T47D (cell line): ENCODE data around the gene PHF19.

Source experiments
- DNase-seq, 2 experiments: peaks; one replicate each; pipeline versions ENCODE4 v3.0.0 to v3.0.0-alpha.2; 2011 to 2012; ENCODE audit warnings: low read depth in 1 of 2, low spot score in 1 of 2
- JUND ChIP-seq: IDR thresholded peaks from 2 replicates; pipeline ENCODE4 v1.6.1; 2012; ENCODE audit warnings: low read depth
- in situ Hi-C: cut with HindIII; loops from 2 replicates; pipeline ENCODE4 v1.10.0; 2016; ENCODE audit warnings: low sequenced_read_pairs, low pct_unique_long_range_greater_than_20kb

PHF19 gene

DNA sequence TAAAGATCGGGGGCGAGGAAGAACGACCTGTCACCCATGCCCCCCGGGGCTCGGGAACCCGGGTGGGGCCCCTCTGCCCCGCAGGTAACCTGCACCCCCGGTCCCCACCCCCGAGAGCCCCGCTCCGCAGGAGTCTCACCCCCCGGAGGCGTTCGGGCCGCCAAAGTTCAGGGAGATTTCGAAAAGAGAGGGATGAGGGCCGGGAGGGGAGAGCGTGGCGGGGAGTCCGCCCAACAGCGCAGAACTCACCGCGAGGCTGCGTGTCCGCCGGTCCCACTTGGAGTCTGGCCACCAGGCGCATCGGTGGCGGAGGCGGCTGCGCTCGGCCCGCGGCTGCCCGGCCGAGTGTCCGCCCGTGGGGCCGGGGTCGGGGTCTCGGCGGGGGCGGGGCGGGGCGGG, at the start of gene PHF19:
PHF19 (minus strand) TSS at position 347 of the 399 bp plus-strand sequence. CDS start 2,447 bp downstream, outside the sequence.
- no peak for TF ChIP-seq JUND
- in situ Hi-C loops = no loop called here
- peak; percentile 64 to 68 for DNase-seq

DNA sequence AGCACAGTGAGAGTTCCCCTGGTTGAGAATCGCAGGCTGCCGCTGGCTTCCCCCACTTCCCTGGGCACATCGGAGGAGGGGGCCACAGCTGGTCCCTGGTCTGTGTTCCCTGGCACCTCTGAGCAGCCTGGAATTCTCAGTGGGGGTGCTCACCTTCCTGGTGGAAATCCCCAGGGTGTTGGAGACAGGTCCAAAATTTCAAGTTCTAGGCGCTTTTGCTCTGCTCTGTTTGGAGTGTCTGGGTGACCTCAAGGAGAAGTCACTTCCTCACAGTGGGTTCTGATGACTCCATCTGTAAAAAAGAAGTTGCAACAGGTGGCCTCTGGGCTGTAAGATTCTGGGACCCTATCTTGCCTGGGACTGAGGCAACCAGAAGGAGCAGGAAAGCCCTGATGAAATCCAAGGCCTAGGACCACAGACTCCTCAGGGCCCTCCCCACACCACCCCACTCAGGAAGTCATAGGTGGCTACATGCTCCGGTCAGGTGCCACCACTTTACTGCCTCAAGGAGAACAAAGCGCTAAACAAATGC, 49.5 kb upstream of the PHF19 start, which contains the start of gene TRAF1:
TRAF1 (minus strand) TSS at position 400 of the 532 bp plus-strand sequence. CDS start 721 bp downstream, outside the sequence.
- DNase-seq = no peak
- in situ Hi-C loops = loop anchor here (25.0 kb wide), 1 partner anchor 164 kb away; no protein-coding TSS in a partner anchor

DNA sequence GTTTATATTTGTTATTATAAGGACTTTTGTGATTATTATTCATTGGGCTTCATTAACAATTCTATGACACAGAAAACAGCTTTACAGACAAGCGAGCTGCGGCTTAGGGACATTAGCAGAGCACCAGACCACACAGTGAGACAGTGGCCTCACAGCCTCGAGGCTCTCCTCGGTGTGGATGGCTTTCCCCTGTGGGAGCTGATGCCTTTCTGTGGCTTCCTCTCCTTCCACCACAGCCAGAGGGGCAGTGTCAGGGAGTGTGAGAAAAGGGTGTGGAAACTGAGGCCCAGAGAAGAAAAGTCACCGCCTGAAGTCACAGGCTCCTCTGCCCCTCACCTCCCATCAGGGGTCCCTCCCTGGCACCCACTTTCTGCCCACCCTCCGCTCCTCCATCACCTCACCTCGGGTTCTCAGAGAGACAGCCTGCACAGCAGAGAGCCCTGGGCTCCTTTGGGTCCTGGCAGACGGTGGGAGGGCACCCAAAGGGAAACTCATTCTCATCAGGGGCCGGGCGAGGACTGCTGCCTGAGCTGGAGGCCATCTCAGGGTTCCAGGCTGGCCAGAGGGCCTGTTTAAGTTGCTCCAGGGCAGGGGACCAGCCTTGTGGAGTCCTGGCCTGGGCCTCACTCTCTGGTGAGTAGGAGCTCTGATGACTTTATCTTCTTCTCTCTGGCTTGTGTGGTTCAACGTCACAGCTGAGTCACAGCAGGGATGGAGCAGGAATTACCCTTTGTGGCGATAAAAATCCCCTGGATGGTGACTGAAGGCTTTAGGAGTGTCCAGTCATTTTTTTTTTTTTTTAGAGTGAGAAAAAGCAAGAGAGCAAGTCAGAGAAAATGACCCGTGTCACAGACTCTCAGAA, 48.8 kb upstream of the PHF19 start:
- no peak for TF ChIP-seq JUND
- DNase-seq = no peak
- in situ Hi-C loops = loop anchor here (25.0 kb wide), 1 partner anchor 163 kb away; no protein-coding TSS in a partner anchor

More for the DNA sequence above, 49.5 kb upstream of the PHF19 start, which contains the start of gene TRAF1:
- TF ChIP-seq JUND = no peak

DNA sequence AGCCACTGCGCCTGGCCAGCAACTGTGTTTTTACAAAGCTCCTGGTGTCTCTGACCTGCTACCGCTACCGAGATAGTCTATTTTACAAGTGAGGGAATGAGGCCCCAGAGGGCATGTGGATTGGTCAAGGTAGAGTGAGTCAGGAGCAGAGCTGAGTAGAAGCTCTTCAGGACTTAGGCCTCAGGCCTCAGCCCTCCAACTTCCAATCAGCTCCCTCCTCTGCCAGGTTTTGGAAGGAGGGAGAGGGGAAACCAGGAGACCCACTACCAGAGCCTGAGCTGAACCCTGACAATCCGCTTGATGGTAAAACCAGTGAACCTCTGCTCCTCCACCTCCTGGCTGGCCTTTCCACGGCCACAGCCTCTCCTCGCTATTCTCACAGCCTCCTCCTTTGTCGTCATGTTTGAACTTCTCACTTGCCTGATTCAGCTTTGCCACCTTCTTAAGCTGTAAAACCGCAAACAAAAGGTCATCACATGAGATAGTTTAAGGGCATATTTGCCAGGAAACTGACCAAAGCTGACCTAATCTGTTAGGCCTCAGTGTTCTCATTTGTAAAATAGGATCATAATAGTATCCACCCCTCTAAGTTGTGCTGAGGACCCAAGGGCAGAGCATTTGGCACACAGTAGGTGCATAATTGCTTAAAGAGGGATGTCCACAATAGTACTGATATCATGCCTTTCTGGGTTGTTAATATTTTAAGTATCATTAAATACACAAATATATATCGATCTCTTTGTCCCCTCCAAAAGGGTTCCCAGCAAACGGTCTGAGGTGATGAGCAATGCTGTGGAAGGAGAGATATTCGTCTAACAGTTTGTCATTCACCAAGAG, 47.9 kb upstream of the PHF19 start:
- TF ChIP-seq JUND = no peak
- no peak for DNase-seq
- in situ Hi-C loops = loop anchor here (25.0 kb wide), 1 partner anchor 163 kb away; no protein-coding TSS in a partner anchor

DNA sequence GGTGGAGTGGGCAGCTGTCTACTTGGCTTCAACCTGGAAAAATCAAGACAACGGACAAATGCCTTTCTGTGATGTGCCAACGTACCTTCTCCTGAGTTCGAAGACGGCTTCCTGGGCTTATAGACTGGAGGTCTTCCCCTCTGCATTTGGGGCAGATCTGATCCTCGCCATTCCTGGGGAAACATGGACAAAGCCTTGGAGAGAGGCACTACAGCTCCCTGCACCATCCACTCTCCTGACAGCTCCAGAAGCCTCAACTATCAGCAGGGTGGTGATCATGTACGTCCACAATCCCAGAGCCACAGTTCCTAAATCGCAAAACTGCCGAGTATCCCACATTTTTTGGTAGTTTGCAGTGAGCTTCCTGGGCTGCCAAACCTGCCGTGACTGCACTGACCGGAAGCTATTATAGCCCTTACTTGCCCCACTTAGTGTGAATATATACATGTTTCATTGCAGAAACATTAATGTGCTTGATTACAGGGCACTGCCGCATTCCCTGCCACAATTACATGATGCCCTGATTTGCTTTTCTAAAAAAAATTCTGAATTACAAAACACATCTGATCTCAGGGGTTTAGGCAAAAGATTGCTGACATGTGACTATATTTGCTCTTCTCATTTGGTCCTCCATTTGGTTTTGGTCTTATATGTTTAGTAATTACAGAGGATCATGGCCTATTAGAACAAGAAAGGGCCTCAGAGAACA, 46.8 kb upstream of the PHF19 start:
- in situ Hi-C loops = no loop called here
- no peak for DNase-seq
- no peak for TF ChIP-seq JUND

DNA sequence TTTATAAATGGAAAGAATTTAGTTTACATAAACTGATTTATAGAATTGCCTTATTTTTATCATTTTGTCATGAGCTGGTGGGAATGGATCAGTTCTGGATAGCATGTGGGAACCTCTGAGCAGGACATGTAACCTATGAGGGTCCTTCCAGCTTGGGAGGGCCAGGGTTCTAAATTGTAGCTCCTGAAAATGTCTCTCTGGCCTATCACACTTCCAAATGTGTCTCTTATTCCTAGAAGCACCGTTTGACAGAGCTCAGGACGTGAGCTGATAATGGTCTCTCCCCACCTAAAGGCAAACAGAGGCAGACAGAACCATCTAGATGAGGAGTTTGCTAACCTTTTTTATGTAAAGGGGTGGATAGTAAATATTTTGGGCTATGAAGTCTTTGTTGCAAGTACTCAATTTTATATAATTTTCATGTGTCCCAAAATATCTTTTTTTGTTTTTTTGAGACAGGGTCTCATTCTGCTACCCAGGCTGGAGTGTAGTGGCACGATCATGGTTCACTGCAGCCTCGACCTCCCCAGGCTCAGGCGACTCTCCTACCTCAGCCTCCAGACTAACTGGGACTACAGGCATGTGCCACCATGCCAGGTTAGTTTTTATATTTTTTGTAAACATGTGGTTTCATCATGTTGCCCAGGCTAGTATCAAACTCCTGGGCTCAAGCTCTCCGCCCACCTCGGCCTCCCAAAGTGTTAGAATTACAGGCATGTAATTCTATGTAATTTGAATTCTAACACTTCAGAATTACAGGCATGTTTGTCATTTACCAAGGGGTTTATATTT, 45.6 kb upstream of the PHF19 start:
- in situ Hi-C loops = no loop called here
- no peak for DNase-seq
- TF ChIP-seq JUND = no peak

DNA sequence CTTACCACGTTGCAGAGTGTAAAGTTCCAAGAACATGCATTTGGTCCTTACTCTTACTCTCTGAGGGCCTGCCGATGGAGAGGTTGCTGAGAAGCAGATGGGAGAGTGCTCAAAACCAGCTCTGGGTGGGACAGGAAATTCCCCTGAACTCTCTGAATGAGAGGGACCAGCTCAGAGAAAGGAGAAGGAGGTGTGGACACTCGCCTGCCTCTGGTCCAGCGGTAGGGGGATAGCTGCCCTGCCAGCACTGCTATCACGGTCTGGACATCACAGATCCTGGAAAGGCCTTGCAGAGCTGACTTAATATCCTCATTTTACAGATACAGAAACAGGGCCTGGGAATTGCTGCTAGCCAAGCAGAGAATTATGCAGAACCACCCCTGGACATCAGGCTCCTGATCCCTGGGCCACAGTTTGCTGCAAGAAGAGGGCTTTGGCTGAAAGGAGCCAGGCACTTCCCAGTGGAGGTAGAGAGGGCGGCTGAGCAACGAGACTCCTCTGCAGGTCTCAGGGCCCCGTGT, 44.7 kb upstream of the PHF19 start:
- in situ Hi-C loops = no loop called here
- no peak for TF ChIP-seq JUND
- no peak for DNase-seq

DNA sequence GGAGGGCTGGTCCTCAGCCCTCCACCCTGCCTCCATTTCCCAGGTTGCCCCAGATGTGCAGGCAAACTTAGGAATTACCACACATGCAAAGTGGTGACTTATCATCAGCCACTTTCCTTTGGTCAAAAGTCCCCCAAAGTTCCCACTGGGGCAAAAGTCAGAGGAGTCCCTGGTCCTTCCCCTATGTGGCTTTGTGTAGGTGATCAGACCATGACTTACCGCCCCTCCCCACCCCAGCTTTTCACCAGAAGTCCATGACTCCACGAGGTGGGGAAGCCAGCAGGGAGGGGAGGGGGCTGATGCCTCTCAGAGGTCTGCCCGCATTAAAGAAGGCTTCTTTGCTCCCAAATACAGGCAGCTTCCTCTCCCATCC, 43.8 kb upstream of the PHF19 start:
- in situ Hi-C loops = no loop called here
- DNase-seq = no peak
- TF ChIP-seq JUND = no peak

DNA sequence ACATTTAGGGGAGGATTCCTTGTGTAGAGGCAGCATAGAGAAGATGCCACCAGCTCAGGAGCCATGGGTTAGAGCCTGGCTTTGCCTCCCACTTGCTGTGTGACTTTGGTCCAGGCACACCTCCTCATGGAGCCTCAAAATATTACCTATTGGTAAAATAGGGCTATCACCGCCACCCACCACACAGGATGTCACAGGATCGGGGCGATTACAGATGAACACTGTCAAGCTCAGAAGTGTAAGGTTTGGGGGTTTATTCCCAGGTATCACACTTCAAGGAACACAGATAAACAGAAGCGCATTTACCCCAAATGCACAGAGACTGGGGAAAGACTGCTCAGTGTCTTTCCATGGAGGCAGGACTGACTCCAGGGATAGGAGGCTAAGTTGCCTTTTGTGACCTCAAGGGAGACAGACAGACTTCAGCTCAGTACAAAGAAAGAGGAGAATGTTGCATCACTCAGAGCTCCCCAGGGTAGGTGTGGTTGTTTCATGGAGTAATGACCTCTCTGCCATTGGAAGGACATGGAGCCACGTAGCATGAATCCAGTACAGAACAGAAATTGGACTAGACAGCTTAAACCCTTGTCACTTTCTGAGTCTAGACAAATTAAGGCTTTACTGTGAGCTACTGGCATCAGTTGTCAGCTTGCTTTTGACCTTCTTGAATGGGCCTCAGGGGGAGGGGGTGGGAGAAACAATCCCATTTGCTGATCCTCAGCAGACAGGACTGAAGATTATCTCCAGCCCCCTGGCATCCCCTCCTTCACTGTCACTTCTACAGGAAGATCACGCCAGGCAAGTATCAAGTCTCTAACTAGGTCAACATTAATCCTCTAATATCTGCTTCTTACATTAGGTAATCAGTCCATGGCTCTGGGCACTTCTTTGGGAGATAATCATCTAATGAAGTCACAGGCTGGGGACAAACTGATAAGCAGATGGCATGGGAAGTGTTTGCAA, 43.1 kb upstream of the PHF19 start:
- no peak for TF ChIP-seq JUND
- in situ Hi-C loops = no loop called here
- DNase-seq = no peak
